IMR-90 (cell line): ENCODE data around the gene CHTF8.

Source experiments
- CTCF ChIP-seq: conservative IDR thresholded peaks from 2 replicates; pipeline ENCODE4 v1.5.1; 2012; ENCODE audit warnings: mild to moderate bottlenecking, low read depth, low read length, improper control_type of control experiment
- MXI1 ChIP-seq: IDR thresholded peaks from 2 replicates; pipeline ENCODE4 v1.6.1; 2012; ENCODE audit warnings: low read depth, mild to moderate bottlenecking, low read length, moderate library complexity, borderline replicate concordance

GRCh38 chr16:69108905-69109252, 23.5 kb downstream of the CHTF8 start:
- TF ChIP-seq CTCF (no peak), MXI1 (no peak)
